ENCODE data around the gene UVRAG. TPM values are rescaled to one million over a fixed set of nuclear protein-coding genes. Genes with fewer than 3 reads are reported as not detected.
"Not testable (repeated sequence)": the region's sequence is repeated elsewhere in the genome, so short reads cannot be mapped to it uniquely, and the experiment has no call there.

UVRAG gene
- total RNA-seq, 1 experiment from 2014 or later = 9.2 TPM

DNA sequence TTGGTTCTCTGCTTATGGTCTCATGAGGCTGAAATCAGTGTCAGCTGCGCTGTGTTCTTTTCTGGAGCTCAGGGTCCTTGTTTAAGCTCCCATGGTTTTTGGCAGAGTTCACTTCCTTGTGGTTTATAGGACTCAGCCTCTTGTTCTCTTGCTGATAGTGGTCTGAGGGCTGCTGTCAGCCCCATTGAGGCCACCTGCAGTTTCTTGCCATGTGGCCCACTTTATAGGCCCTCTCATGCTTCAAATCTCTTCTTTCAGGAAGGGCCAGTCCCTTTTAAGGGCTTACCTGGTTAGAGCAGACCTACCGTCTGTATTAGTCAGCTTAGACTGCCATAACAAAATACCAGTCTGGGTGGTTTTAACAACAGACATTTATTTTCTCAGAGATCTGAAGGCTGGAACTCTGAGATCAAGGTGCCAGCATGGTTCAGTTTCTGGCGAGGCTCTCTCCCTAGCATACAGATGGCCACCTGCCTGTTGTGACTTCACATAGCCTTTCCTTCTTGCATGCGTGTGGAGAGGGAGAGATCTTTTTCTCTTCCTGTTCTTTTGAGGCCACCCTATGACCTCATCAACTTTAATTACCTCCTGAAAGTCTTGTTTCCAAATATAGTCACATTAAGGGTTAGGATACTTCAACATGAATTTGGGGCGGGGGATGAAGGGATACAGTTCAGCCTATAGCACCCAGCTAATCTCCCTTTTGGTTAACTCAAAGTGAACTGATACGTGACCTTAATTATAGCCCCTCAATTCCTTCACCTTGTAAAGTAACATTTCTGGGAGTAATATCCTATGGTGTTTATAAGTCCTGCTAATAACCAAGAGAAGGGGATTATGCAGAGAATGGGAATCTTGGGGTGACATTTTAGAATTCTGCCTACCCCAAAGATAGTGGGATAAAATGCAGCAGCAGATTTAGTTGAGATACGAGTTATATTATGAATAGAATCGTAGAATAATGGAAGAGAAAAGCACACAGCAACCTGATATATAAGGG, 131.8 kb downstream of the UVRAG start:
- DNase-seq (ENCODE audit: extremely low read depth, low read depth) = no peak

DNA sequence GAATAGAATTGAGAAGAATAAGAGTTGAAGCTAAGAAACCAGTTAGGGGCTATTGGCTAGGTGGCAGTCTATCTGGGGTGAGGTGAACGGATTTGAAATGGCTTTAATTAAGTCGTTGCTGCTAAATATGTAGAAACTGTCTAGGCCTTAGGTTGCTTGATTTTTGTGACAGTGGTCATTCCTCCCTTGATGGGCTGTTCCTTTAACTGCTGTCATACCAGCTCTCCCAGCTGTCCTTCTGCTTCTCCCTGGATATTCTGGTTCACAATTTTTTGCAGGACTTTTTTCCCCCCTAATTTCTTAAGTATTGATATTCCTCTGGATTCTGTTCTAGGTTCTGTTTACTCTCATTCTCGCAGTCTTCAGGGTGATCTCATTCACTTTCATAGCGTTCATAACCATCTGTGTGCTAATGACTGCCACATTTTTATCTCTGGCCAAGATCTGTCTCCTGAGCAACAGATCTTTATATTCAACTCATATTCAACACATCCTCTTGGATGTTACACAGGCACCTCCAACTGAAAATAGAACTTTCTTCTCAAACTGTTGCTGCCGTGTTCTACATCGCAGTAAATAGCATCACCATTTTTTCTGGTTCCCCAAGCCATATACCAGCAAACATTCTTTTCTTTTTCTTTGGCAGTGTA, 134.1 kb downstream of the UVRAG start:
- DNase-seq (ENCODE audit: extremely low read depth, low read depth) = no peak

DNA sequence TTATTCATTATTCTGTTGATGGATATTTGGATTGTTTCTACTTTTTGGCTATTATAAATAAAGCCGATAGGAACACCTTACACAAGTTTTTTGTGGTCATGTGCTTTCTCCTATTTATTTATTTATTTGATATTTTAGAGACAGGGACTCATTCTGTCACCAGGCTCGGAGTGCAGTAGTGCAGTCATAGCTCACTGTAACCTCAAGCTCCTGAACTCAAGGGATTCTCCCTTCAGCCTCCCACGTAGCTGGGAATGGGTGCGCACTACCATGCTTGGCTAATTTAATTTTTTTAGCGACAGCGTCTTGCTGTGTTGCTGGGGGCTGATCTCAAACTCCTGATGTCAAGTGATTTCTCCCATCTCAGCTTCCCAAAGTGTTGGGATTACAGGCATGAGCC, 135.1 kb downstream of the UVRAG start:
- no peak for DNase-seq (ENCODE audit: extremely low read depth, low read depth)

DNA sequence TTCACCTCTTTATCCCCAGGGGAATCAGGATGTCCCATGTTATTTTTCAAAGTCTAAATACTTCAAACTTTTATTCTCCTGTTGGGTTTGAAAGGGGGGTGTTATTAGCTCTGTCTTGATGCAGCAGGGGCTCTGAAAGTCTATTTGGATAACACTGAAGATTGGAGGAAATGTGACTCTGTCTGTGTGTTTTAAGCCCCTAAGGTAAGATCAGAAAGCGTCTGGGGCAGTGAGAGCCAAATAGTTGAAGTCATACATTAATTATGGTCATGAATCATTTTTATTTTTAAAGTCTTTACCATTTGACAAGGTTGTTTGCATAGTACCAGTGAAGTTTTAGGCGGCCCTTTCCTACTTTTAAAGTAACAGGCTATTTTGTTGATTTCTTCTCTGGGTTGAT, 139.0 kb downstream of the UVRAG start:
- no peak for DNase-seq (ENCODE audit: extremely low read depth, low read depth)

DNA sequence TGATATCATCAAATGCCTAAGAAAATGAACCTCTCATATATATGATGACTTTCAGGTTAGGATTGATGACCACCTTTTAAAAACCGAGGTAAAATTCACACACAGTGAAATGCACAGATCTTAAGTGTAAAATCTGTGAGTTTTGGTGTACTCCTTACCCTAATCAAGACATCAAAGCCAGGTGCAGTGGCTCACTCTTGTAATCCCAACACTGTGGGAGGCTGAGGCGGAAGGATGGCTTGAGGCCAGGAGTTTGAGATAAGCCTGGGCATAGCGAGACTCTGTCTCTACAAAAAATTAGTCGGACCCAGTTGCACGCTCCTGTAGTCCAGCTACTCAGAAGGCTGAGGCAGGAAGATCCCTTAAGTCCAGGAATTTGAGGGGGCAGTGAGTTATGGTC, 140.4 kb downstream of the UVRAG start:
- no peak for DNase-seq (ENCODE audit: extremely low read depth, low read depth)

DNA sequence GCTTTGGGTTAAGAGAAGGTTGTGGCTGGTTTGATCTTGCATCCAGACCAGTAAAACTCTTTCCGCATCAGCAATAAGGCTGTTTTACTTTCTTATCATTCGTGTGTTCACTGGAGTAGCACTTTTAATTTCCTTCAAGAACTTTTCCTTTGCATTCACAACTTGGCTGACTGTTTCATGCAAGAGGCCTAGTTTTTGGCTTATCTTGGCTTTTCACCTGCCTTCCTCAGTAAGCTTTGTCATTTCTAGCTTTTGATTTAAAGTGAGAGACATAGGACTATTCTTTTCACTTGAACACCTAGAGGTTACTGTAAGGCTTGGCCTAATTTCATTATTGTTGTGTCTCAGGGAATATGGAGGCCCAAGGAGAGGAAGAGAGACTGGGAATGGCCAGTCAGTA, 144.5 kb downstream of the UVRAG start:
- no peak for DNase-seq (ENCODE audit: extremely low read depth, low read depth)

DNA sequence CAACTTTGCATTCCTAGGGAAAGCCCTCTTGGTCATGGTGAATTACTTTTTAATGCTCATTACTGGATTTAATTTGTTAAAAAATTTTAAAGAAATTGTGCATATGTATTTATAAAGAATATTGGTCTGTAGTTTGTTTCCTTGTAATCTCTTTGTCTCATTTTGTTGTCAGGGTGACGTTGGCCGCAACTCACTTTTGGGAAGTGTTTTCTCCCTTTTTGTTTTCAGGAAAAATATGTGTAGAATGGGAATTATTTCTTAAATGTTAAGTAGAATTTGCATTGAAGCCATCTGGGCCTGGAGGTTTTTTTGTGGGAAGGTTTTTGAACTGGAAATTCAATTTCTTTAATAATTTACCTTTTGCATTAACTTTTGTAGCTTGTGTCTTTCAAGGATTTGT, 149.1 kb downstream of the UVRAG start:
- no peak for DNase-seq (ENCODE audit: extremely low read depth, low read depth)

DNA sequence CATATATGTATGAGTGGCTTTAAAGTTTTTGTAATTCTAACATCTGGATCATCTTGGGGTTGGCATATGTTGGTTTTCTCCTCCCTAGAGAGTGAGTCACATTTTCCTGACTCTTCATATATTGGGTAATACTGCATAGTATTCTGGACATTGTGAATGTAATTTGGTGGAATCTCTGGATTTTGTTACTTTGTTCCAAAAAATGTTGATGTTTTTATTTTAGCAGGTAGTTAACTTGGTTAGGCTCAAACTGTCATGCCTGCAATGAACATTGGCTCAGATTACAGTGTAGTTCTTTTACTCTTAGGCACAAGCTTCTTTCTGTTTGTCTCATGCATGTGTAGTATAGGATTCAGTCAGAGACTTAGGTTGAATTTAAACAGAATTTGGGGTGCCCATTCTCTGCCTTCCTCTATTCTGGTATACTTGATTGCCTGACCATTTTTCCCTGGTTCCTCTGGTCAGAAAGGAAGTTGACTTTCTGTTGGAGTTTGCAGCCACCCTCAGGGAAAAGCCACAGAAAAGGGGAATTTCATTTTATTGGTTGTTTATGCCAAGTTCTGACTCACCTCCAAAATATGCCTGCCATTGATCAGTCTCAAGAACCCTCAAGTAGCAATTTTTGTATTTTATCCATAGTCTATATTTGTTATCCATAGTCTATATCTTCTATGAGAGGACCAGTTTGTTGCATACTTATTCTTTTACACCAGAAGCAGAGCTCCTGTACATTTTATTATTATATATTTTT, 151.7 kb downstream of the UVRAG start:
- DNase-seq (ENCODE audit: extremely low read depth, low read depth) = peak; percentile 0

DNA sequence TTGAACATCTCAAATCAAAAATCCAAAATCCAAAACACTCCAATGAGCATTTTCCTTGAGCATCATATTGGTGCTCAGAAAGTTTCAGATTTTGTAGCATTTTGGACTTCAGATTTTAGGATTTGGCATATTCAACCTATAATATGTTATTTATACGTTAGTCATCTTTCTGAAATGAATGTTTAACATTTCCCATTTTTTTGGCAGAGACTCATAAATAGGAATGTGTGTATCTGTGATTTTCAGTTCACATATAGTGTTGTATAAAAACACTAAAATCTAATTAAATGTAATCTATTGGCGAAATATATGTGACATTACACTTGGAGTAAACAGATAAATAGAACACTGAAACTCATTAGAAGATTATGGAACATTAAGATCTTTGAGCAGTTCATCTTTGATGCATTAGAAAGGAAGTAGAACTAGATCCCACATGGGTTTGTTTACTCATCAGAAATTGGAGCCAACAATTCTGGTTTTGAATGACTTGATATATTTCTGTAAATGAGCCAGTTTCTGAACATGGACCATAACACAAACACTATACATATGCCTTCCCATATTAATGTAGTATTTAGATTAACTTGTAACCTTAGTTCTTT, 153.1 kb downstream of the UVRAG start:
- DNase-seq (ENCODE audit: extremely low read depth, low read depth) = no peak

DNA sequence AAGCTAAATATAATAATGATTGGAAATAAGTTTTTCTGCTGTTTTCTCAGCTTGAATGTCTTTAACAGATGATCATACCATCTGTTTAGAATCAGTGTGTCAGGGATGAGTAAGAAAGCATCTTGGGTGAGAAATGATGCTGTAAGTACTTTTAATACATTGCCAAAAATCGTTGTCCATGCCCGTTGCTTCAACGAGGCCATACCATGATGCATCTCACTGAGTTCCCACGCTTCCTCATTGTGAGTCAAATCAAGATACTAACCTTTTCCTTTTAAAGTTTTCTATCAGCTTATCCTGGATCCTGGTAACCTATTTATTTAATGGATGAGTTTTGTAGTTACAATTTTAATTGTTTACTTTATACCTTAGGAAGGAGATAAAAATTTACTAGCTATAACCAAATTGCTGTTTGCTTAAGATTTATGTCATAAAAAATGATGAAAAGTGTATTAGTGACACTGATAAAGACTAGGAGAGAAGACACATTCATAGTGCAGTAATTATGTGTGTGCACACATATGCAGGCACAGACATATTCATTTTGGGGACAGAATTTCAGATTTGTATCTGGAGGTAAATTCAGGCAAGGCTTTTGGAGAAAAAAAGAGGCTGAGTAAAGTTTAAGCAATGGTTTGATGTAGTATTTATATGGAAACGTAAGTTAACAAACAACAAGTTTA, 154.8 kb downstream of the UVRAG start:
- DNase-seq (ENCODE audit: extremely low read depth, low read depth) = no peak

DNA sequence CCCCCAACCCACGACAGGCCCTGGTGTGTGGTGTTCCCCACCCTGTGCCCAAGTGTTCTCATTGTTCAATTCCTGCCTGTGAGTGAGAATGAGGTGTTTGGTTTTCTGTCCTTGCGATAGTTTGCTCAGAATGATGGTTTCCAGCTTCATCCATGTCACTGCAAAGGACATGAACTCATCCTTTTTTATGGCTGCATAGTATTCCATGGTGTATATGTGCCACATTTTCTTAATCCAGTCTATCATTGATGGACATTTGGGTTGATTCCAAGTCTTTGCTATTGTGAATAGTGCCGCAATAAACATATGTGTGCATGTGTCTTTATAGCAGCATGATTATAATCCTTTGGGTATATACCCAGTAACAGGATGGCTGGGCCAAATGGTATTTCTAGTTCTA, 158.7 kb downstream of the UVRAG start:
- not testable (repeated sequence) for DNase-seq (ENCODE audit: extremely low read depth, low read depth)

DNA sequence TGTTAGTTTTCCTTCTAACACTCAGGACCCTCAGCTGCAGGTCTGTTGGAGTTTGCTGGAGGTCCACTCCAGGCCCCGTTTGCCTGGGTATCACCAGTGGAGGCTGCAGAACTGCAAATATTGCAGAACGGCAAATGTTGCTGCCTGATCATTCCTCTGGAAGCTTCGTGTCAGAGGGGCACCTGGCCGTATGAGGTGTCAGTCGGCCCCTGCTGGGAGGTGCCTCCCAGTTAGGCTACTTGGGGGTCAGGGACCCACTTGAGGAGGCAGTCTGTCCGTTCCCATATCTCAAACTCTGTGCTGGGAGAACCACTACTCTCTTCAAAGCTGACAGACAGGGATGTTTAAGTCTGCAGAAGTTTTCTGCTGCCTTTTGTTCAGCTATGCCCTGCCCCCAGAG, 164.1 kb downstream of the UVRAG start:
- DNase-seq (ENCODE audit: extremely low read depth, low read depth) = not testable (repeated sequence)

DNA sequence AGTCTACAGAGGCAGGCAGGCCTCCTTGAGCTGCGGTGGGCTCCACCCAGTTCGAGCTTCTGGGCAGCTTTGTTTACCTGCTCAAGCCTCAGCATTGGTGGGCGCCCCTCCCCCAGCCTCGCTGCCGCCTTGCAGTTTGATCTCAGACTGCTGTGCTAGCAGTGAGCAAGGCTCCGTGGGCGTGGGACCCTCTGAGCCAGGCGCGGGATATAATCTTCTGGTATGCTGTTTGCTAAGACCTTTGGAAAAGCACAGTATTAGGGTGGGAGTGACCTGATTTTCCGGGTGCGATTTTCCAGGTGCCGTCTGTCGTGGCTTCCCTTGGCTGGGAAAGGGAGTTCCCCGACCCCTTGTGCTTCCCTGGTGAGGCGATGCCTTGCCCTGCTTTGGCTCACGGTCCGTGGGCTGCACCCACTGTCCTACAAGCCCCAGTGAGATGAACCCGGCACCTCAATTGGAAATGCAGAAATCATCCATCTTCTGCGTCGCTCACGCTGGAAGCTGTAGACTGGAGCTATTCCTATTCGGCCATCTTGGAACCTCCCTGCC, 164.5 kb downstream of the UVRAG start:
- not testable (repeated sequence) for DNase-seq (ENCODE audit: extremely low read depth, low read depth)

DNA sequence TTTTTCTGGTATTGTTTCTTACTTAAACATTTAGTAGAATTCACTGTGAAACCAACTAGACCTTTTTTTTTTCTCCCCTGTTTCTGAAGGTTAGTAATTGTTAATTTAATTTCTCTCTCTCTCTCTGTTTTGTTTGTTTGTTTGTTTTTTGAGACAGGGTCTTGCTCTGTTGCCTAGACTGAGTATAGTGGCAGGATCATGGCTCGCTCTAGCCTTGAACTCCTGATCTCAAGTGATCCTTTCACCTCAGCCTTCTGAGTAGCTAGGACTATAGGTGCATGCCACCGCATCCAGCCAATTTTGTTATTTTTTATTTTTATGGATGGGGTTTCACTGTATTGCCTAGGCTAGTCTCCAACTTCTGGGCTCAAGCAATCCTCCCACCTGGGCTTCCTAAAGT, 165.0 kb downstream of the UVRAG start:
- DNase-seq (ENCODE audit: extremely low read depth, low read depth) = no peak

DNA sequence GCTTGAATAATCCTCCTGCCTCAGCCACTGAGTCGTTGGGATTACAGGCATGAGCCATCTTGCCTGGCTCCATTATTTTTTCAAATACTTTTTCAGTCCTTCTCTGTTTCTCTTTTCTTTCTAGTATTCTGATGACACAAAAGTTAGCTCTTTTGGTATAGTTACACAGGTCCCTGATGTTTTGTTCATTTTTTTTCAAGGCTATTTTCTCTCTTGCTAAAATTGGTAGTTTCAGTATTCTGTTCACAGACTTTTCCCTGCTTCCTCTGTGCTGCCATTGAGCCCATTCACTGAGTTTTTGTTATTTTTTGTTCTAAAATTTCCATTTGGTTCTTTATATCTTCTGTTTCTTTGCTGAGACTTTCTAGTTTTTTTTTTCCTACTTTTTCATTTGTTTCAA, 166.5 kb downstream of the UVRAG start:
- DNase-seq (ENCODE audit: extremely low read depth, low read depth) = no peak

DNA sequence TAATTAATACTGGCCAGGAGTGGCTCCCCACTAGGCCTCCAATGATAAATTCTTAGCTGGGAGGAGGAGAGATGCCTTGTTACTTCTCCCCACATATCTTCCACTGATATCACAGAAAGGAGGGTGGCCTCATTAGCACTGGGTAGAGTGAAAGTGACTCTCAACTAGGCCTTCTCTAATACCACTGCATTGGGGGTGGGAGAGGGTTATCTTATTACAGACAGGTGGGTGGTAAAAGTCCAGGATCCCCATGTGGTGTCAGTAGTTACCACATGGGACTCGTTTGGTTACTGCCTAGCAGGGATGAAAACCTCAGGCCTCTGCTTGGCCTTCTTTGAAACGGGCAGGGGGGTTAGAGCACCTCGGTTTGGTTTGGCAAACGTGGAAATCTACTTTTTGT, 167.3 kb downstream of the UVRAG start:
- DNase-seq (ENCODE audit: extremely low read depth, low read depth) = no peak

DNA sequence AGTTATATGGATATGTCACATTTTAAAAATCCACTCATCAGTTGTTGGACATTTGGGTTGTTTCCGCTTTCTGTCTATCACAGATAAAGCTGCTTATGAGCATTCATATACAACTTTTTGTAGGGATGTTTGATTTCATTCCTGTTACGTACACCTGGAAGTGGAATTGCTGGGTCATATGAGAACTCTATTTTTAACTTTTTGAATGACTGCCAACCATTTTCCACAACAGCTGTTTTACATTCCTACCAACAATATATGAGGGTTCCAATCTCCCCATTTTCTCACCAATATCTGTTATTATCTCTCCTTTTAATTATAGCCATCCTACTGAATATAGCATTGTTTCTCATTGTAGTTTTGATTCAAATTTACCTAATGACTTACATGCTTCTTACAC, 172.0 kb downstream of the UVRAG start:
- no peak for DNase-seq (ENCODE audit: extremely low read depth, low read depth)

DNA sequence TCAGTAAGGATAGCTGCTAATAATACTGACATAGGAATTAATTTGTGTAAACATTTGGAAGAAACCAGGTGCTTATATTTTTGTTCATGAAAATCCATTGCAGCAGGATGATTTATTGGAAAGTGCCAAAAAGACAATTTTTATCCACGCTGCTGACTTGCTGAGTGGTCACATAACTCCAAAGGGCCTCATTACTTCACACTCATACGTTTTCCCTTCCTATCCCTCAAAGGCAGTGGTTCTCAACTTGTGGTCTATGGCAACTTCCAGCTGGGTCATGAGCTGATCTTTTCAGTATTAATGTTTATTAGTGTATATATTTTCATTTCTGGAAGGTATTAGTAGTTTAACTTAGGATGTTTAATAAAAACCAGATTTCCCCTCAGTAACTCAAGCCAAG, 178.1 kb downstream of the UVRAG start:
- DNase-seq (ENCODE audit: extremely low read depth, low read depth) = no peak

DNA sequence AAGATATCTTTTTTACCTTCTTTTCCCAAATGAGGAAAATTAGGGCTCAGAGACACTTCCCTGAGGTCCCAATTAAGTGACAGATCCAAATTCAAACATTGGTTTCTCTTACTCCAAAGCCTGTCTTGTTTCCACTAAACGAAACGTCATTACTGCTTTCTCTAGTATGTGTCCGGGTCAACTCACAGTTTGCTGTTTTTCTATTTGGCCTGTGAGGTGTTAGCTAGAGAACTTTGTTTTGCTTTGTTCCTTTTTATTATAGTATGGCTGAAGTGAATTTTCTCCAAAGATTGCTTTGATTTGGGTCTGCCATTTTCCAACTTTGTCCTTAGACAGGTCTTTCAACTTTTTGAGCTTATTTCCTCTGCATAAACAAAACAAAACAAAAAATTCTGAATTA, 179.6 kb downstream of the UVRAG start:
- no peak for DNase-seq (ENCODE audit: extremely low read depth, low read depth)
